Parathyroid adenoma (tissue), 2 donors: ENCODE results near the gene PDIA3.

Experiments
- H2AFZ ChIP-seq: fragments of 300-600 bp; sonication (generic); one replicate; pipeline ENCODE4 v1.7.0; 2017; ENCODE audit warnings: antibody characterized with exemption, mild to moderate bottlenecking
- H3K27ac ChIP-seq: fragments of 300-600 bp; sonication (generic); one replicate; pipeline ENCODE4 v1.7.0; 2017
- H3K27me3 ChIP-seq: fragments of 300-600 bp; sonication (generic); one replicate; pipeline ENCODE4 v1.7.0; 2017; ENCODE audit warnings: low read length; ENCODE audit not compliant: control insufficient read depth, insufficient read depth
- H3K36me3 ChIP-seq: fragments of 300-600 bp; sonication (generic); one replicate; pipeline ENCODE4 v1.7.0; 2017; ENCODE audit warnings: low read length; ENCODE audit not compliant: control insufficient read depth, insufficient read depth
- H3K4me1 ChIP-seq: fragments of 300-600 bp; sonication (generic); one replicate; pipeline ENCODE4 v1.7.0; 2017; ENCODE audit warnings: control low read depth
- H3K4me2 ChIP-seq: fragments of 300-600 bp; sonication (generic); one replicate; pipeline ENCODE4 v1.7.0; 2017; ENCODE audit warnings: low read length
- H3K4me3 ChIP-seq: fragments of 300-600 bp; sonication (generic); one replicate; pipeline ENCODE4 v1.7.0; 2017; ENCODE audit warnings: low read depth, low read length
- H3K79me2 ChIP-seq: fragments of 300-600 bp; sonication (generic); one replicate; pipeline ENCODE4 v1.7.0; 2017; ENCODE audit warnings: control low read depth
- H3K9ac ChIP-seq: fragments of 300-600 bp; sonication (generic); one replicate; pipeline ENCODE4 v1.7.0; 2017; ENCODE audit warnings: mild to moderate bottlenecking
- H3K9me3 ChIP-seq: fragments of 300-600 bp; sonication (generic); one replicate; pipeline ENCODE4 v1.7.0; 2017; ENCODE audit warnings: low read length; ENCODE audit not compliant: control insufficient read depth
- TF ChIP-seq, protein P1 (sequence below): fragments of 300-600 bp; sonication (generic); IDR thresholded peaks from one replicate; pipeline ENCODE4 v1.7.0; 2017; ENCODE audit warnings: antibody characterized with exemption, mild to moderate bottlenecking
- donor health status: primary hyperparathyroidism.

The PDIA3 gene

DNA sequence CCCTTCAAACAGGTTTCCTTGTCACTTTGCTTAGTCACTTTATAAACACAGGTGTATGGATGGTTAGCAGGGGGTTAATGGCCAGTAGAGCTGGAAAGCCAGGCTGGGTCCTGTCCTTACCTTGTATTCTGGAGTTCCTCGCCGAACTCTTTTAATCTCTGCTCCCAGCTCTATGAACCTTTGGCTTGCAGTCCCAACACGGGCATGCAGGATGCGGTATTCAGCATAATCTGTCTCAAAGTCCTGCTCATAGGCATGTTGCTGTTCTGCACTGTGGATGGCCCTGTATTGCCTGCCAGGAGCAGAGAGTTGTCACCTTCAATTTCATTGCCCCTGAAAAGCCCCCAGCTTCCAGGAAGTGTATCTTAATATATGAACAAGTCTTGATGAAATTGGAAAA lies 27.8 kb downstream of the PDIA3 start:
- no peak overlapping the region for H2AFZ ChIP-seq
- no peak overlapping the region for H3K9ac ChIP-seq
- no peak overlapping the region for H3K27ac ChIP-seq
- no peaks in the 10 kb centered on the region for H3K79me2 ChIP-seq
- H3K36me3 ChIP-seq, result no peaks in the 10 kb centered on the region
- no peak overlapping the region for H3K4me3 ChIP-seq
- H3K4me1 ChIP-seq, result no peaks in the 10 kb centered on the region
- TF ChIP-seq, protein P1, sequence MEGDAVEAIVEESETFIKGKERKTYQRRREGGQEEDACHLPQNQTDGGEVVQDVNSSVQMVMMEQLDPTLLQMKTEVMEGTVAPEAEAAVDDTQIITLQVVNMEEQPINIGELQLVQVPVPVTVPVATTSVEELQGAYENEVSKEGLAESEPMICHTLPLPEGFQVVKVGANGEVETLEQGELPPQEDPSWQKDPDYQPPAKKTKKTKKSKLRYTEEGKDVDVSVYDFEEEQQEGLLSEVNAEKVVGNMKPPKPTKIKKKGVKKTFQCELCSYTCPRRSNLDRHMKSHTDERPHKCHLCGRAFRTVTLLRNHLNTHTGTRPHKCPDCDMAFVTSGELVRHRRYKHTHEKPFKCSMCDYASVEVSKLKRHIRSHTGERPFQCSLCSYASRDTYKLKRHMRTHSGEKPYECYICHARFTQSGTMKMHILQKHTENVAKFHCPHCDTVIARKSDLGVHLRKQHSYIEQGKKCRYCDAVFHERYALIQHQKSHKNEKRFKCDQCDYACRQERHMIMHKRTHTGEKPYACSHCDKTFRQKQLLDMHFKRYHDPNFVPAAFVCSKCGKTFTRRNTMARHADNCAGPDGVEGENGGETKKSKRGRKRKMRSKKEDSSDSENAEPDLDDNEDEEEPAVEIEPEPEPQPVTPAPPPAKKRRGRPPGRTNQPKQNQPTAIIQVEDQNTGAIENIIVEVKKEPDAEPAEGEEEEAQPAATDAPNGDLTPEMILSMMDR, result no peak
- no peaks in the 10 kb centered on the region for H3K9me3 ChIP-seq
- no peak overlapping the region for H3K4me2 ChIP-seq
- H3K27me3 ChIP-seq, result no peaks in the 10 kb centered on the region

DNA sequence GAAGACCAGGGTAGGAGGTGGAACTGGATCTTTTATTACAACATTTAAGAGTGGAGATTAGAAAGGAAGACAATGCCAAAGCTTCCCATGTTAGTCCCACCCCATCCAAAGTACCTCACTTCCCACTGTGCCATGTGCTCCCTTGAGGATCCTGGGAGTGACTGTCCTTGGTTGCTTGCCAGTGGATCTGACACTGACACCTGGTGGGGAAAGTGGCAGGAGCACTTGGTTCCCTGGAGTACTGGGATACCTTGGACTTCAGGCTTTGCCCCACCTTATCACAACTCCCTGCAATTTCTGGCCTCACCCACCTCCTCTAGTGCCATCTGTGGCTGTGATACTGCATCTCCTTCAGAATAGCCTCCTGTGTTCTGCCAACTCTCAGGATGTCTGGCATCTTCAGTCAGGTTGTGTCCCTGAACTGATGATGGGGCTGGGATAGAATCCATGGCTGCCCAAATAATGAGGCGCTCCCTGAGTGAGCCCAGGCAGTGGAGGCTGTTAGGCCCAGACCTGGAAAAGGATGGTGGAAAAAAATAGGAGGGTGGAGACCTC lies 29.2 kb downstream of the PDIA3 start:
- no peak overlapping the region for H3K4me2 ChIP-seq
- no peaks in the 10 kb centered on the region for H3K79me2 ChIP-seq
- no peaks in the 10 kb centered on the region for H3K36me3 ChIP-seq
- no peak overlapping the region for H2AFZ ChIP-seq
- H3K9ac ChIP-seq, result no peak overlapping the region
- no peaks in the 10 kb centered on the region for H3K9me3 ChIP-seq
- H3K4me1 ChIP-seq, result no peaks in the 10 kb centered on the region
- H3K27ac ChIP-seq, result no peak overlapping the region
- H3K4me3 ChIP-seq, result no peak overlapping the region
- TF ChIP-seq, protein P1, result peak; percentile 22
- no peaks in the 10 kb centered on the region for H3K27me3 ChIP-seq

DNA sequence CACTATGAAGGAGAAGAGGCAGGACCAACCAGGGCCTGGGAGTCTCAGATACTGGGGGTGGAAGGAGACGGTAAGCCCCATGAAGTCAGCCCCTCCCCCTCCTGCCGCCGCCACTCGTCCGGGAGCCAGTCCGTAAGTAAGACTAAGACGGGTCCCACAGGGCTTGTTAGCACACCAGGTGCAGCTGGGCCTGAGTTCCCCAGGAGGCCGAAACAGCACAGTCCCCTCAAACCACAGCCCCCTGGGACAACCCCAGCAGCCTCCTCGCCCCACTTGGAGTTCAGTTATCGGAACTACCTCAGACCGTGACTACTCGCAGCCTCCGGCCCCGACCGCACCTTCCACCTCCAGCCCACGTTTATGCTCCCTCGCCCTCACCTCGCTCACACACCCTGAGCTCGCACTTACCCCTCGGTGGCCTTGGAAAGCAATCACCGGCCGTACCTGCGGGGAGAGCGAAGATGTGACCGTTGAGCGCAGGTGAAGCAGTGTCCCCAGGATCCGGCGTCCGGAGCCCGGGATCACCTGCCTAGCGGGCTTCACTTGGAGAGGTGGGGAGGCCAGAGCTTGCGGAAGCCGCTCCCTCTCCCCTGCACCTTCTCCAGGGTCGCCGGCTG lies 30.0 kb downstream of the PDIA3 start:
- H3K9me3 ChIP-seq, result no peaks in the 10 kb centered on the region
- no peaks in the 10 kb centered on the region for H3K4me1 ChIP-seq
- TF ChIP-seq, protein P1, result no peak
- H3K79me2 ChIP-seq, result no peaks in the 10 kb centered on the region
- H3K4me2 ChIP-seq, result no peak overlapping the region
- peak overlapping the region; percentile 79 for H3K4me3 ChIP-seq
- peak overlapping the region; percentile 93 for H2AFZ ChIP-seq
- H3K9ac ChIP-seq, result no peak overlapping the region
- no peaks in the 10 kb centered on the region for H3K36me3 ChIP-seq
- H3K27ac ChIP-seq, result no peak overlapping the region
- no peaks in the 10 kb centered on the region for H3K27me3 ChIP-seq

DNA sequence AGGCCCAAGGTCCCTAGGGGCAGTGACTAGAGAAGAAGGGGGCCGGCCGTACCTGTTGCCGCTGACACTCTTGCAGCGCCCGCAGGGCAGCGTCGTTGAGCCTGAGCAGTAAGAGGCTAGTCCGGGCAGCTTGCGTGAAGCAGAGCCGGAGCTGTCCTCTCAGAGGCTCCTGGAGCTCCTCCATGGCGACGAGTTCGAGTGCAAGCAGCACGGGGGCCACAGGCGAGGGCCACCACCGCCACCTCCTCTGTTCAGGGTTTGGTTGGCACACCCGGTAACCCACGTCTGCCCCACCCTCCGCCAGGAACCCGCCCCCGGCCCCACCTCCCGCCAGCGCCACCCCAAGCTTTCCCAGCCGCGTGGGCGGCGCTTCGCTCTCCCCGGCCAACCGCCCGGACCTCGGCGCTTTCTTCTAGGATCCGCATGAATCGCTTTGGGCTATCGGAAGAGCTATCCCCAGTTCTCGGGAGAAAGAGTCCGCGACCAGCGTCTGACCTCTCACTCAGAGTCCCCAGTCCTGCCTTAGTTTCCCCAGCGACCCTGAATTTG lies 30.6 kb downstream of the PDIA3 start, which contains the start of gene ELL3:
TSS of gene ELL3 (minus strand) at position 249 of the 549 bp plus-strand sequence. CDS start at position 184, 65 bp downstream.
- H3K79me2 ChIP-seq, result no peaks in the 10 kb centered on the region
- TF ChIP-seq, protein P1, result no peak
- H3K9me3 ChIP-seq, result no peaks in the 10 kb centered on the region
- H3K9ac ChIP-seq, result no peak within 1 kb of the TSS
- no peaks in the 10 kb centered on the region for H3K27me3 ChIP-seq
- H3K36me3 ChIP-seq, result no peaks in the 10 kb centered on the region
- peak within 1 kb of the TSS; percentile 79 for H3K4me3 ChIP-seq
- peak within 1 kb of the TSS; percentile 93 for H2AFZ ChIP-seq
- peak within 1 kb of the TSS; percentile 60 for H3K27ac ChIP-seq
- H3K4me1 ChIP-seq, result no peaks in the 10 kb centered on the region
- H3K4me2 ChIP-seq, result peak within 1 kb of the TSS; percentile 93
